Mucosa of stomach (tissue), 1 donor: ENCODE measurements around the gene CDH16.

ENCODE experiments used
- H3K27me3 ChIP-seq: one replicate; pipeline ENCODE4 v1.7.0; 2013; ENCODE audit warnings: mild to moderate bottlenecking, low read length; ENCODE audit not compliant: control insufficient read depth, insufficient read depth
- H3K36me3 ChIP-seq: one replicate; pipeline ENCODE4 v1.7.0; 2013; ENCODE audit warnings: low read length; ENCODE audit not compliant: control insufficient read depth, insufficient read depth
- H3K4me1 ChIP-seq: one replicate; pipeline ENCODE4 v1.7.0; 2013; ENCODE audit warnings: mild to moderate bottlenecking, low read length; ENCODE audit not compliant: control insufficient read depth, insufficient read depth
- H3K4me3 ChIP-seq: one replicate; pipeline ENCODE4 v1.7.0; 2013; ENCODE audit warnings: low read length
- H3K9ac ChIP-seq: one replicate; pipeline ENCODE4 v1.7.0; 2013; ENCODE audit warnings: mild to moderate bottlenecking, low read length, moderate library complexity
- H3K9me3 ChIP-seq: one replicate; pipeline ENCODE4 v1.7.0; 2013; ENCODE audit warnings: mild to moderate bottlenecking, low read length, moderate library complexity; ENCODE audit not compliant: control insufficient read depth
- donor health status: Pancreatic carcinoma.

The CDH16 gene

GRCh38 chr16:66859397-66860068 lies 59.2 kb downstream of the CDH16 start:
- H3K4me3 ChIP-seq, result no peak overlapping the region

GRCh38 chr16:66858740-66859396 lies 59.8 kb downstream of the CDH16 start:
- Histone ChIP-seq H3K4me1 (no peaks in the 10 kb centered on the region), H3K36me3 (no peaks in the 10 kb centered on the region), H3K9ac (no peak overlapping the region), H3K9me3 (no peaks in the 10 kb centered on the region), H3K4me3 (no peak overlapping the region), H3K27me3 (no peaks in the 10 kb centered on the region)

More at GRCh38 chr16:66859397-66860068, 59.2 kb downstream of the CDH16 start:
- Histone ChIP-seq H3K27me3 (no peaks in the 10 kb centered on the region), H3K4me1 (no peaks in the 10 kb centered on the region), H3K9ac (no peak overlapping the region), H3K9me3 (no peaks in the 10 kb centered on the region), H3K36me3 (no peaks in the 10 kb centered on the region)
